GM19455 (cell line): ENCODE measurements around the gene REEP3.
A peak's percentile ranks its signal among the peaks of the same experiment; 100 is the strongest.
"Not testable (repeated sequence)": the region's sequence is repeated elsewhere in the genome, so short reads cannot be mapped to it uniquely, and the experiment has no call there.

Experiments used
- ATAC-seq: cut with Tn5 transposase; IDR thresholded peaks from one replicate; pipeline ENCODE4 v1.9.1; 2021; ENCODE audit not compliant: unreplicated experiment

REEP3 gene

DNA sequence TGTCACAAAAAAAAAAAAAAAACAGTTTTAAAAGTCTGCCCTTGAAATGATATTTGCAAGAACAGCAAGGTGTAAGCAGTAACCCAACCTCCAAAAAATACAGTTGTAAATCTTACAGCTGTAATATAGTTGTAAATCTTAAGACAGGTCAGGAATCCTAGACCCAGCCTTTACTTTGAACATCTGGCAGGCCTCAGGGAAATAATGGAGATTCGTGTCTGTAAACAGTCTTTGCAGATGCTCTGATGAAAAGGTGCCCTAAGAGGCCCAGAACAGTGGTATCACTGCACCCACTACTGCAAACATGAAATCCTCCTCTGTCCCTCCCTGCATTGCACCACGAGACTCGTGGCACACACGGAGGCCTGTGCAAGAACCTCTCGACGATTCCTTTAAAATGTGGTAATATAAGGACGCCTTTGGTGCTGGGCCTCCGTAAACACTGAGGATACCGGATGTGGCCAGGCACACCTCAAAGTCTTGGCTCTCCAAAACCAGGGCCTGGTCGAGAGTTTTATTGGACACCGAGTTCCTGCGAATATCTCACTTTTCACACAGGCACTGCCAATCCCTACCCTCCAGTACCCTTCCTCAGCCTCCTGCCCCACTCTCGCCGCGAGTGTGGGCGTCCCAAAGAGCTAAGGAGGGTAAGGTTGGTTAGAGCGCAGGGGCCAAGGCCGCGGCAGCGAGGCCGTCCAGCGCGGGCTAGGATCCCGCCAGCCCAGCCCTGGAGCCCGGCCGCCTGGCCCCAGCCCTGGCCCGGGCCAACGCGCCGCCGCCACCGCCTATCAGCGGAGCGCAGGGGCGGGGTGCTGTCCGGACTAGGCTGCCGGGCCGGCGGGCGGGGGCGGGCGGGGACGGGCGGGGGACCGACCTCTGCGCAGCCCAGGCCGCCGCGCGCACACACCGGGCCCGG, at the start of gene REEP3:
REEP3 (plus strand) TSS at position 902 of the 916 bp plus-strand sequence. CDS start 145 bp downstream, outside the sequence.
- ATAC-seq = peak; percentile 75

DNA sequence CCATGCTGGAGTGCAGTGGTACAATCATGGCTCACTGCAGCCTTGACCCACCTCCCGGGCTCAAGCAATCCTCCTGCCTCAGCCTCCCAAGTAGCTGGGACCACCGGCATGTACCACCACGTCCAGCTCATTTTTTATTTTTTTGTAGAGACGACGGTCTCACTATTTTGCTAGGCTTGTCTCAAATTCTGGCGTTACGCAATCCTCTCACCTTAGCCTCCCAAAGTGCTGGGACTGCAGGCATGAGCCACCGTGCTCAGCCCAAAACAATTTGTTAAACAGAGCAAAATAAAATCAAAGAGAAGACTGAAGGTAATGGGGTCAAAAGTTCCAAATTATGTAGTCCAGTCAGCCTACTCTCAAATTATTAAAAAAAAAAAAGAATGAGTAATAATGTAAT, 46.7 kb upstream of the REEP3 start:
- ATAC-seq = no peak

DNA sequence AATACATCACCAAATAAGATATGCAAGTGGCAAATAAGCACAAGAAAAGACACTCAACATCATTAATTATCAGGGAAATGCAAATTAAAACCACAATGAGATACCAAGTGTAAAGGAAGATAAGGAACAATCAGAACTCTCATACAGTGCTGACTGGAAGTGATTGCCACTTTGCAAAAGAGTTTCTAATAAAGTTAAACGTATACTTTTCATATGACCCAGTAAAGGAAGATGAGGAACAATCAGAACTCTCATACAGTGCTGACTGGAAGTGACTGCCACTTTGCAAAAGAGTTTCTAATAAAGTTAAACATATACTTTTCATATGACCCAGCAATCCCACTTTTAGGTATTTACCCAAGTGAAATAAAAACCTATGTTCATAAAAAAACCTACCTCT, 43.3 kb upstream of the REEP3 start:
- ATAC-seq = no peak

DNA sequence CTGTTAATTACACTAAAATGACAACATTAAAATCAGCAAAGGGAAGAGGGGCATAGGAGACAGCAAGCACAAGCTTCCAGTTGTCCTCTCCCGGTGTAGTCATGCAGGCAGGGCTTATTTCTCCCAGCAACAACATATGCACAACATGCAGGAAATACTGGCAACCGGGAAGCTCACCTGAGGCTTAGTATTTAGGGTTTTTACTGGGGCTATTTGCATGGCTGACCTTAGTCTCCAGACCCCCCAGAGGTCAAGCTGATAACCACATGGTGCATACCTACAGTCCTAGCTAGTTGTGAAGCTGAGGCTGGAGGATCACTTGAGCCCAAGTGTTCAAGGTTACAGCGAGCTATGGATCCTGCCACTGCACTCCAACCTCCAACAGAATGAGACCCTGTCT, 42.6 kb upstream of the REEP3 start:
- no peak for ATAC-seq

DNA sequence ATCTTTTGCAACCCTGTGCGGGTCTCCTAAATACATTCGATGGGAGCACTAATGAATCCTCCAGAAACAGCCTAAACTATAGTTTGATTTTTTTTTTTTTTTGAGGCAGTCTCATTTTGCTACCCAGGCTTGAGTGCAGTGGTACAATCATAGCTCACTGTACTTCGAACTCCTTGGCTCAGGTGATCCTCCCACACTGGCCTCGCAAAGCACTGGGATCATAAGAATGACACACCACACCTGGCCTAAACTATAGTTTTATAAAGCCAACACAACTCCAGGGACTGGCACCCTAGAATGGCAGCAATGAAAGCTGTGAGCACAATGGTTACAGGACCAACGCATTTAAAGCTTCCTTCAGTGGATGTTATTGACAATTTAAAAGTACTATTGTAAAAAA, 41.0 kb upstream of the REEP3 start:
- ATAC-seq = no peak

GRCh38 chr10:63481815-63482421, 39.3 kb upstream of the REEP3 start:
- ATAC-seq = no peak

- ATAC-seq = no peak
Measured at GRCh38 chr10:63483983-63484382, 37.2 kb upstream of the REEP3 start.

DNA sequence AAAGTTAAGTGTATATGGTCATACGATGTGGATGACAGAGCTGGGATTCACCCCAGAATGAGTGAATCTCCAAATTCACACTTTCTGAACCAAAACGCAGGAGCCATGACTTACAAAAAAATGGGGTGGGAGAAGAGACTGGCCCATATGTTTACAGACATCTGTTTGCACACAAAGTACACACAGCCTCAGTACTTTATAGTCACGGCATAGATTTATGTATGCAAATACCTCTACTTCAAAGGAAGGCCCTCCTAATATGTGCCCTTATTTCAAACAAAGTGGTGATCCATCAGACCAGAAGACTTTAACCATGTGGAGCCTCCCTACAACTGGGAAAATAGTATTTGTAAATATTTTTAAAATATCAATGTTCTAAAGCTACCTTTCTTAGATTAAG, 33.2 kb upstream of the REEP3 start:
- ATAC-seq = no peak

DNA sequence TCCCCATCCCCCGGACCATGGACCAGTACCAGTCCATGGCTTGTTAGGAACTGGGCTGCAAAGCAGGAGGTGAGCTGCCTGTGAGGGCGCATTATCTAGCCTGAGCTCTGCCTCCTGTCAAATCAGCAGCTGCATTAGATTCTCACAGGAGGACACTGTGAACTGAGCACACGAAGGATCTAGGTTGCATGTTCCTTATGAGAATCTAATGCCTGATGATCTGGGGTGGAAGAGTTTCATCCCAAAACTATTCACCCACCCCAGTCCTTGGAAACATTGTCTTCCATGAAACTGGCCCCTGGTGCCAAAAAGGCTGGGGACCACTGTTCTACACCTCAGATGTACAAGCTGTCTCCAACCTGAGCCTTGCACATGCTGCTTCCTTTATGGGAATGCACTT, 31.4 kb upstream of the REEP3 start:
- no peak for ATAC-seq

- no peak for ATAC-seq
Measured at GRCh38 chr10:63491588-63492316, 29.4 kb upstream of the REEP3 start.

GRCh38 chr10:63492317-63492690, 28.9 kb upstream of the REEP3 start:
- not testable (repeated sequence) for ATAC-seq

DNA sequence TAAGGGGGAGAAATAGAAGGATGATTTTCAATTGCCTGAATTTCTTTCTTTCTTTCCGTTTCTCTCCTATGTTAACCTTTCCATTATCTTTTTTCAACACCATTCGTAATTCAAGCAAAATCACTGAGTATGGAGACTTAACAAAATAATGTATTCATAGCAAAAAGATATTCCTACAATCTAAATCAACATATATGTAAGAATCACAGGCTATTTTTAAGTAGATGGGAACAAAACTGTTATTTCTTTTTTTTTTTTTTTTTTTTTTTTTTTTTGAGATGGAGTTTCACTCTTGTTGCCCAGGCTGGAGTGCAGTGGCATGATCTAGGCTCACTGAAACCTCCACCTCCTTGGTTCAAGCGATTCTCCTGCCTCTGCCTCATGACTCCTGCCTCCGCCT, 28.2 kb upstream of the REEP3 start:
- ATAC-seq = no peak

DNA sequence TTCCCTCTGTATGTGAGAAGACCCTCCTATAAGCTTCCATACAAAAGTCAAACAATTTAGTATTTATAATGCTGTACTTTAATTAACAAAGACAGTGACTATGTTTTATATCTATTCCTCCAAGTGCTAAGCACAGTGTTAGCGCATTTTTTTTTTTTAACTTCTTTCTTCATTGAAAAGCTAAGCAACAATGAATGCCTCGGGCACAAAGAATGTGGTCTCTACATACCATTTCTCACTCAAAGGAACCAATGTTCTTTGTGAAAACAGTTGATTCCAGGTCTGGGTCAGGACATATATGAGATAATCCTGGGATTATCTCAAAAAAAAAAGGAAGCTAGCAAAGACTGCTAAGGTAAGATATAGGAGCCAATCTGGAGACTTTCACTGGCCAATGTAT, 26.2 kb upstream of the REEP3 start:
- no peak for ATAC-seq

DNA sequence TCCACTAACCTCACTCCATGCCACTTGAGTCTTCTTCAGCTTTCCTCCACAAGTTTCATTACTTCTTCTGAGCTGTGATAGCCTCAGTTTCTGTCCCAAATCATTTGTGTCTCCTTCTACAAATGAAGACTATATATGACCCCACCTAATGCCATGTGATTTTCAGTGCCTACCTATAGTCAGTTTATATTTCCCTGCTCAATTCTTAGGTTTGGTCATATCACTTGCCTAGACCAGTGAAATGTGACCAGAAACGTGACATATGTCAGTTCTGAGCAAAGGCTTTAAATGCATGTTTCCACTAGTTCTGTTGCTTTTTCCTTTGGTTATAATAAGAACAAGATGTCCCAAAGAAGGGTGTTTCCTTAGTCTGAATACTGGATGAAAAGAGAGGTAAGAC, 24.6 kb upstream of the REEP3 start:
- no peak for ATAC-seq

- no peak for ATAC-seq
Measured at GRCh38 chr10:63497321-63497720, 23.9 kb upstream of the REEP3 start.

GRCh38 chr10:63498665-63499064, 22.5 kb upstream of the REEP3 start:
- no peak for ATAC-seq

DNA sequence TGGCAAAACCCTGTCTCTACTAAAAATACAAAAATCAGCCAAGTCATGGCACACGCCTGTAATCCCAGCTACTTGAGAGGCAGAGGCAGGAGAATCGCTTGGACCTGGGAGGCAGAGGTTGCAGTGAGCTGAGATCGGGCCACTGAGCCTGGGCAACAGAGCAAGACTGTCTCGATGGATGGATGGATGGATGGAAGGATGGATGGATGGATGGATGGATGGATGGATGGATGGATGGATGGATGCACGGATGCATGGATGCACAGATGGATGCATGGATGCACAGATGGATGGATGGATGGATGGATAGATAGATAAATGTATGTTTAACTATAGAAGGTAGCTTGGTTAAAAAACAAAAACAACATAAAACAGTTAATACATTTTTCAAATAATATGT, 20.6 kb upstream of the REEP3 start:
- not testable (repeated sequence) for ATAC-seq

GRCh38 chr10:63501954-63502353, 19.2 kb upstream of the REEP3 start:
- ATAC-seq = no peak

DNA sequence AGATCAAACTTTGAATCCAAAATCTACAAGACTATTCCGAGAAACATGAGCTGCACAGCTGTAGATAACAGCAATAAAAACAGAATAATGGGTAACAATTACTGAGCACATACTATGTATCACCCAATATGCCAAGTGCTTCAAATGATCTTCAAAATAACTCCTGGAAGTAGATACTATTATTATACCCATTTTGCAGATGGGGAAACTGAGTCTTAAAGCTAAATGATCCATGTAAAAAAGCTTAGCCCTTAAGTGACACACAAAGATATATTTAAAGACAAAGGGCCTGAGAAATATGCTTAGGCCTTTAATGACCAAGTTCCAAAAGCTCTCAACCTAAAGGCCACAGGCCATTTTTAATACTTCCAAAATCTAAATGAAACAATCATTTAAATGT, 18.4 kb upstream of the REEP3 start:
- no peak for ATAC-seq

- no peak for ATAC-seq
Measured at GRCh38 chr10:63503395-63503794, 17.8 kb upstream of the REEP3 start.

DNA sequence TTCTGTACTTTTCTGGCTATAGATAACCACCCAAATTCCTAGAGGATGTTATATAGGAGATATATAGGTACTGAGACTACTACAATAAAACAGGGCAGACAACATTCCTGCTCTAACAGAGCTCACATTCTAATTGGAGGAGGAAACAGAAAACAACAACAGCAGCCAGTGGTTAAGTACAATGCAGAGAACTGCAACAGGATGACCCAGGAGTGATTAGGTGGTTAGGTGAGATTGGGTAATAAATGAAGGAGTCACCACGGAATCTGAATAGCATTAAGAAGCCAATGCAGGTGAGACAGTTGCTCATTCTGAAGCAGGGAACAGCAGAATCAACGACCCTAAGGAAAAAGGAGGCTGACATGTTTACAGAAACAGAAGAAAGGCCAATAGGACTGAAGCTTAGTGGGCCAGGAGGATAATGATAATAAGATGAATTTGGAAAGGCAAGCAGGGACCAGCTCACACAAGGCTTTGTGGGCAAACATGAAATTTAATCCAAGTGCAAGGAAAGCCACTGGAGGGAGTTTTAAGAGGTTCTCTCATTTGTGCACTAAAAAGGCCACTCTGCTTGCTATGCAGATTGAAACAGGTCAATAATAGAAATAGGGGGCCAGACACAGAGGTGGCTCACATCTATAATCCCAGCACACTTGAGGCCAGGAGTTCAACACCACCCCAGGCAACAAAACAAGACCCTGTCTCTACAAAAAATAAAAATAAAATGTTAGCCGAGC, 16.9 kb upstream of the REEP3 start:
- no peak for ATAC-seq
